PC-3 (cell line): ENCODE measurements around the gene GDPD5. TPM values are rescaled to one million over a fixed set of nuclear protein-coding genes. Genes with fewer than 3 reads are reported as not detected.

Experiments
- ATAC-seq: fragments of 200-7000 bp; cut with Tn5 transposase; 2 replicates; pipeline ENCODE4 v1.9.1; 2020; ENCODE audit warnings: mild to moderate bottlenecking, moderate library complexity
- BruUV-seq: library from RNA; stranded (reverse); fragments of 400-500 nt; replicated peaks from 2 replicates; lab custom pipeline; 2021; lab: Mats Ljungman, UMichigan
- CTCF ChIA-PET: fragments of 300-600 bp; sonication (Branson Sonifier 250); formaldehyde crosslinking; loops from one replicate; lab custom pipeline; 2022; ENCODE audit warnings: antibody characterized with exemption; lab: Charles Lee
- POLR2A ChIA-PET: fragments of 300-600 bp; sonication (Branson Sonifier 250); formaldehyde crosslinking; loops from one replicate; lab custom pipeline; 2022; ENCODE audit warnings: antibody characterized with exemption; ENCODE audit not compliant: unreplicated experiment; lab: Charles Lee
- DNase-seq: peaks from one replicate; pipeline ENCODE4 v3.0.0-alpha.2; 2015
- H2AFZ ChIP-seq: fragments of 300-600 bp; sonication (generic); 2 replicates; pipeline ENCODE4 v1.6.0; 2016; ENCODE audit warnings: antibody characterized with exemption, low read length
- H3F3A ChIP-seq: fragments of 300-600 bp; sonication (generic); one replicate; pipeline ENCODE4 v1.6.0; 2017; ENCODE audit warnings: antibody characterized with exemption, low read length, control low read depth, mild to moderate bottlenecking; ENCODE audit not compliant: unreplicated experiment
- H3K27ac ChIP-seq: fragments of 300-600 bp; sonication (generic); 2 replicates; pipeline ENCODE4 v1.5.1; 2016; ENCODE audit warnings: mild to moderate bottlenecking, low read length
- H3K27me3 ChIP-seq: fragments of 300-600 bp; sonication (generic); 2 replicates; pipeline ENCODE4 v1.6.1; 2016; ENCODE audit warnings: low read length, mixed read lengths
- H3K36me3 ChIP-seq: fragments of 300-600 bp; sonication (generic); 2 replicates; pipeline ENCODE4 v1.6.1; 2016; ENCODE audit warnings: low read depth, mixed run types, low read length, mixed read lengths
- H3K4me1 ChIP-seq: fragments of 300-600 bp; sonication (generic); 2 replicates; pipeline ENCODE4 v1.5.1; 2016; ENCODE audit warnings: low read length; ENCODE audit not compliant: insufficient read depth
- H3K4me2 ChIP-seq: fragments of 300-600 bp; sonication (generic); 2 replicates; pipeline ENCODE4 v1.6.0; 2016; ENCODE audit warnings: low read length
- H3K4me3 ChIP-seq: fragments of 300-600 bp; sonication (generic); 2 replicates; pipeline ENCODE4 v1.5.1; 2016; ENCODE audit warnings: mild to moderate bottlenecking, low read length, mixed read lengths
- H3K79me2 ChIP-seq: fragments of 300-600 bp; sonication (generic); 2 replicates; pipeline ENCODE4 v1.6.1; 2017; ENCODE audit warnings: low read length, mixed read lengths
- H3K9ac ChIP-seq: fragments of 300-600 bp; sonication (generic); 2 replicates; pipeline ENCODE4 v1.6.0; 2016; ENCODE audit warnings: mild to moderate bottlenecking, low read length
- H3K9me2 ChIP-seq: fragments of 300-600 bp; sonication (generic); replicated peaks from 2 replicates; pipeline ENCODE4 v1.6.1; 2016; ENCODE audit warnings: mixed run types, low read length, mixed read lengths
- H3K9me3 ChIP-seq: fragments of 300-600 bp; sonication (generic); 2 replicates; pipeline ENCODE4 v1.6.1; 2016; ENCODE audit warnings: low read length, mixed read lengths
- H4K20me1 ChIP-seq: fragments of 300-600 bp; sonication (generic); 2 replicates; pipeline ENCODE4 v1.6.1; 2016; ENCODE audit warnings: low read length, mixed read lengths
- EZH2 ChIP-seq: fragments of 300-600 bp; sonication (generic); IDR thresholded peaks from one replicate; pipeline ENCODE4 v1.6.1; 2017; ENCODE audit warnings: antibody characterized with exemption, mild to moderate bottlenecking, low read length; ENCODE audit not compliant: unreplicated experiment
- EZH2phosphoT487 ChIP-seq: fragments of 300-600 bp; sonication (generic); IDR thresholded peaks from 2 replicates; pipeline ENCODE4 v1.6.1; 2018; ENCODE audit warnings: mild to moderate bottlenecking, antibody characterized with exemption, low read length, borderline replicate concordance
- intact Hi-C: fragments of 100-400 bp; cut with micrococcal nuclease; formaldehyde crosslinking; loops from 2 replicates; pipeline ENCODE4 v1.9.0; 2023
- total RNA-seq: library from RNA; depleted of rRNA; stranded (reverse); fragments of >200 nt; gene quantifications from 2 replicates; pipeline ENCODE4 v1.2.3, GENCODE V29; 2014
- TF ChIP-seq, protein P1 (sequence below): fragments of 300-600 bp; sonication (generic); conservative IDR thresholded peaks from 2 replicates; pipeline ENCODE4 v1.5.1; 2017; ENCODE audit warnings: antibody characterized with exemption, low read depth, mild to moderate bottlenecking, low read length

GDPD5 gene
- total RNA-seq, 1 experiment from 2014 or later, result 21.4 TPM

DNA sequence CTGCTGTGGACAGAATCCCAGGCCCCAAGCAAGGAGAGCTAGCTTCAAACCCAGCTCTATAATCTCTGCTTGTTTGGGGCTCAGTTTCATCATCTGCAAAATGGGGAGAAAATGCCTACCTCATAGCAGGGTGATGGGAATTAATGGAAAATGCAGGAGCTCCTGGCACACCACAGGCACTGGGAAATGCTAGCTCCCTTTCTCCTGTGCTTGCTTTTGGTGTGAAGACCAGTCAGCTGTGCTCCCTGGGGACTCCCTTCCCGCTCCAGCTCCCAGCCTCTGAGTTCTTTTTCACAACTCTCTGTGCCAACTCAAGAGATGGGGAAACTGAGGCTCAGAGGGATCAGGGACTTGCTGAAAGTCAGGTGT, 28.1 kb upstream of the GDPD5 start:
- Histone ChIP-seq H3F3A (no peaks in the 10 kb centered on the region), H3K27ac (no peak overlapping the region), H3K4me1 (no peaks in the 10 kb centered on the region), H3K36me3 (no peaks in the 10 kb centered on the region), H3K27me3 (no peaks in the 10 kb centered on the region), H3K79me2 (no peaks in the 10 kb centered on the region), H3K9me2 (no peaks in the 10 kb centered on the region), H3K4me3 (no peak overlapping the region), H3K4me2 (no peak overlapping the region), H3K9ac (no peak overlapping the region), H3K9me3 (no peaks in the 10 kb centered on the region), H2AFZ (no peak overlapping the region), H4K20me1 (no peaks in the 10 kb centered on the region)
- ChIA-PET CTCF (no interaction called here), POLR2A (no interaction called here)
- DNase-seq, result no peak
- no peak for ATAC-seq
- BruUV-seq, result no TSS peak
- intact Hi-C loops, result no loop called here
- TF ChIP-seq EZH2phosphoT487, result no peak
- TF ChIP-seq, protein P1, sequence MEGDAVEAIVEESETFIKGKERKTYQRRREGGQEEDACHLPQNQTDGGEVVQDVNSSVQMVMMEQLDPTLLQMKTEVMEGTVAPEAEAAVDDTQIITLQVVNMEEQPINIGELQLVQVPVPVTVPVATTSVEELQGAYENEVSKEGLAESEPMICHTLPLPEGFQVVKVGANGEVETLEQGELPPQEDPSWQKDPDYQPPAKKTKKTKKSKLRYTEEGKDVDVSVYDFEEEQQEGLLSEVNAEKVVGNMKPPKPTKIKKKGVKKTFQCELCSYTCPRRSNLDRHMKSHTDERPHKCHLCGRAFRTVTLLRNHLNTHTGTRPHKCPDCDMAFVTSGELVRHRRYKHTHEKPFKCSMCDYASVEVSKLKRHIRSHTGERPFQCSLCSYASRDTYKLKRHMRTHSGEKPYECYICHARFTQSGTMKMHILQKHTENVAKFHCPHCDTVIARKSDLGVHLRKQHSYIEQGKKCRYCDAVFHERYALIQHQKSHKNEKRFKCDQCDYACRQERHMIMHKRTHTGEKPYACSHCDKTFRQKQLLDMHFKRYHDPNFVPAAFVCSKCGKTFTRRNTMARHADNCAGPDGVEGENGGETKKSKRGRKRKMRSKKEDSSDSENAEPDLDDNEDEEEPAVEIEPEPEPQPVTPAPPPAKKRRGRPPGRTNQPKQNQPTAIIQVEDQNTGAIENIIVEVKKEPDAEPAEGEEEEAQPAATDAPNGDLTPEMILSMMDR, result no peak
- TF ChIP-seq EZH2, result no peak

DNA sequence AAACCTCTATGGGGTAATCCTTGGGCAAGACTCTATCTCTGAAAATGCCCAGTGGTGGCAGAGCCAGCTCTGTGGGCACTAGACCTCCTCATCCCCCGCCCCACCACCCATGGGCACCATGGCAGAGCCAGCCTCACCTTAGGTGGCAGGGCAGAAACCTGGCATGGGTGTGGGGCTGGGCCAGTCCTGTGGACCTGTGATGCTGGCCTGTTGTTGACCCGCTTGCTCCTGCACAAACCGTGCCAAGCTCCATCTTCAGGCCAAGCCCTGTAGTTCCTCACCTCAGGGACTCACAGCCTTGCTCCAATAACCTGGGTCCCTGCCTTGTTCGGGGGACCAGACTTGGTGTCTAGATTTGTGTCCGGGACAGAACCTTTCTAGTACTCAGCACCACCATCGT, 27.4 kb upstream of the GDPD5 start:
- no peak overlapping the region for H3K4me3 ChIP-seq
- no TSS peak for BruUV-seq
- no peaks in the 10 kb centered on the region for H3K27me3 ChIP-seq
- H3K9me2 ChIP-seq, result no peaks in the 10 kb centered on the region
- no peak overlapping the region for H2AFZ ChIP-seq
- intact Hi-C loops, result no loop called here
- no peaks in the 10 kb centered on the region for H3K36me3 ChIP-seq
- ChIA-PET POLR2A (no interaction called here), CTCF (no interaction called here)
- H4K20me1 ChIP-seq, result no peaks in the 10 kb centered on the region
- no peak overlapping the region for H3K4me2 ChIP-seq
- no peak overlapping the region for H3K9ac ChIP-seq
- no peaks in the 10 kb centered on the region for H3K9me3 ChIP-seq
- H3K27ac ChIP-seq, result no peak overlapping the region
- no peak for DNase-seq
- H3K4me1 ChIP-seq, result no peaks in the 10 kb centered on the region
- no peaks in the 10 kb centered on the region for H3K79me2 ChIP-seq
- no peaks in the 10 kb centered on the region for H3F3A ChIP-seq
- TF ChIP-seq, protein P1, result no peak
- no peak for TF ChIP-seq EZH2
- no peak for TF ChIP-seq EZH2phosphoT487
- no peak for ATAC-seq

DNA sequence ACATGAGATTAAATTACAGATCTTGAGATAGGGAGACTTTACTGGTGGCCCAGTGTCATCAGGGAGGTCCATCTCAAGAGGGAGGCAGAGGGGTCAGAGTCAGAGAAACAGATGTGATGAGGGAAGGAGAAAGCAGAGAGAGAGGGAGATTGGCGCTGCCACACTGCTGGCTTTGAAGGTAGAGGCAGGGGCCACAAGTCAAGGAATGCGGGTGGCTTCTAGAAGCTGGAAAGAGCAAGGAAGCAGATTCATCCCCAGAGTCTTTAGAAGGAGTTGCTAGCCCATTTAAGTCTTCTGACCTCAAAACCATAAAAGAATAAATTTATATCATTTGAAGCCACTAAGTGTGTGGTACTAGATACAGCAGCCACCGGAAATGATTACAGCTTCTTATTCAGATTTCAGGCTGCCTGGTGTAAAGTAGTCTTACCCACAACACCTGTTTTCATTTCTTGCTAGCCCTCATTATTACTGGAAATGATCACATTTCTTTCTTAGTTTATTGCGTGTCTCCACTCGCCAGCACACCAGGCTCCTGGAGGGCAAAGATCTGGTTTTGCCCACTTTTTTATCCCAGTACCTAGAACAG, 23.7 kb upstream of the GDPD5 start:
- no peak overlapping the region for H3K4me3 ChIP-seq
- no peak for ATAC-seq
- H4K20me1 ChIP-seq, result no peaks in the 10 kb centered on the region
- BruUV-seq, result no TSS peak
- no peak overlapping the region for H3K4me2 ChIP-seq
- H3K9me3 ChIP-seq, result no peaks in the 10 kb centered on the region
- H3K27me3 ChIP-seq, result no peaks in the 10 kb centered on the region
- no peaks in the 10 kb centered on the region for H3K4me1 ChIP-seq
- ChIA-PET CTCF (no interaction called here), POLR2A (no interaction called here)
- intact Hi-C loops, result loop anchor here (10.0 kb wide), 1 partner anchor 145 kb away; no protein-coding TSS in a partner anchor
- H3K36me3 ChIP-seq, result no peaks in the 10 kb centered on the region
- H3K9me2 ChIP-seq, result no peaks in the 10 kb centered on the region
- no peak overlapping the region for H3K9ac ChIP-seq
- no peak for DNase-seq
- no peak overlapping the region for H2AFZ ChIP-seq
- H3K79me2 ChIP-seq, result no peaks in the 10 kb centered on the region
- TF ChIP-seq EZH2phosphoT487 (no peak), EZH2 (no peak)
- TF ChIP-seq, protein P1, result no peak
- no peak overlapping the region for H3K27ac ChIP-seq
- H3F3A ChIP-seq, result no peaks in the 10 kb centered on the region
